Measurements from ENCODE around the gene KCNQ2. TPM values are rescaled to one million over a fixed set of nuclear protein-coding genes. Genes with fewer than 3 reads are reported as not detected.

The KCNQ2 gene
- total RNA-seq, 2 experiments from 2014 or later = not detected

DNA sequence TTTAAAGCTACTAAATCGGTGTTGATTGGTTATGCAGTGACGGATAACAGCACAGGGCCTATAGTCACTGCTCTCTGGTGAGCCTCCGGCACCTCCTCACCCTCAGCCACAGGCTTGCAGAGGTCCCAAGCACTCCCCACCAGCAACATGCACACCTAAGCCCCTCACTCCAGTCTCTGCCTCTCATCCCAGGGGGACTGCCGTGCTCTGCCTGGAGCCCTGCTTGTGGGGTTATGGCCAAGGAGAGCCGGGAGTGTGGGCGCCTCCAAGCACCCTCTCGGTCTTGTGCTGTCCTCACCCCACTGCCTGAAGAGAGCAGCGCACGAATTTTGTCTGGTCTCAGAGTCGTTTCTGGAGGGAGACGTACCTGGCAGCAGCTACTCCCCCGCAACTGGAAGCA lies 33.3 kb upstream of the KCNQ2 start:
- intact Hi-C loops (cut with micrococcal nuclease) = no loop called here
- DNase-seq (no peak), ATAC-seq (no peak)
- H3K4me3 Mint-ChIP-seq = no peak overlapping the region
- TF ChIP-seq, protein P1, sequence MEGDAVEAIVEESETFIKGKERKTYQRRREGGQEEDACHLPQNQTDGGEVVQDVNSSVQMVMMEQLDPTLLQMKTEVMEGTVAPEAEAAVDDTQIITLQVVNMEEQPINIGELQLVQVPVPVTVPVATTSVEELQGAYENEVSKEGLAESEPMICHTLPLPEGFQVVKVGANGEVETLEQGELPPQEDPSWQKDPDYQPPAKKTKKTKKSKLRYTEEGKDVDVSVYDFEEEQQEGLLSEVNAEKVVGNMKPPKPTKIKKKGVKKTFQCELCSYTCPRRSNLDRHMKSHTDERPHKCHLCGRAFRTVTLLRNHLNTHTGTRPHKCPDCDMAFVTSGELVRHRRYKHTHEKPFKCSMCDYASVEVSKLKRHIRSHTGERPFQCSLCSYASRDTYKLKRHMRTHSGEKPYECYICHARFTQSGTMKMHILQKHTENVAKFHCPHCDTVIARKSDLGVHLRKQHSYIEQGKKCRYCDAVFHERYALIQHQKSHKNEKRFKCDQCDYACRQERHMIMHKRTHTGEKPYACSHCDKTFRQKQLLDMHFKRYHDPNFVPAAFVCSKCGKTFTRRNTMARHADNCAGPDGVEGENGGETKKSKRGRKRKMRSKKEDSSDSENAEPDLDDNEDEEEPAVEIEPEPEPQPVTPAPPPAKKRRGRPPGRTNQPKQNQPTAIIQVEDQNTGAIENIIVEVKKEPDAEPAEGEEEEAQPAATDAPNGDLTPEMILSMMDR (IDR thresholded peaks at IDR 0.05) = no peak
- POLR2A ChIA-PET = no interaction called here
- peaks cover 41% of the 10 kb centered on the region for H3K27me3 Mint-ChIP-seq
- no peaks in the 10 kb centered on the region for H3K36me3 Mint-ChIP-seq (ENCODE audit: low read depth)
- peaks cover 14% of the 10 kb centered on the region for H3K9me3 Mint-ChIP-seq
- CTCF ChIA-PET = interaction anchor here (1.3 to 2.2 kb wide), 2 partner anchors 10 to 282 kb away, joined by 3 to 12 read pairs; no protein-coding TSS in a partner anchor
- no peak overlapping the region for H3K27ac Mint-ChIP-seq
- peaks cover 14% of the 10 kb centered on the region for H3K4me1 Mint-ChIP-seq (ENCODE audit: low read depth)

DNA sequence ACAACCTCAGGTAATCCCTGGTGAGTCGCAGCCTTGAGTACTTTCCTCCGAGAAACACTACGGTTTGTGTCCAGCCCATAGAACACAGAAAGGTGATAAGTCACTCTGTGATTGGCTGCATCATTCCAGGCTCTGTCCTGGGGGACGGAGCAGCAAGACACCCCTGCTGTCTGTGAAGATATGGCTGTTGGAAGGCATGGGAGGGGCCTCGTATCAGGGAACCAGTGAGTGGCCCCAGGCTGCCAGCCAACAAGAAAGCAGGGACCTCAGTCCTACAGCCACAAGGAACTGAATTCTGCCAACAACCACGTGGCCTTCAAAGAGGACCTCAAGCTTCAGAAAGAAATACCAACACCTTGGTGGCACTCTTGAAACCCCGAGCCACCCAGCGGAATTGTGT lies 32.8 kb upstream of the KCNQ2 start:
- POLR2A ChIA-PET = no interaction called here
- intact Hi-C loops (cut with micrococcal nuclease) = no loop called here
- Mint-ChIP-seq H3K9me3 (peaks cover 14% of the 10 kb centered on the region), H3K27ac (no peak overlapping the region), H3K27me3 (peaks cover 38% of the 10 kb centered on the region), H3K4me3 (no peak overlapping the region), H3K4me1 (ENCODE audit: low read depth) (peaks cover 14% of the 10 kb centered on the region), H3K36me3 (ENCODE audit: low read depth) (no peaks in the 10 kb centered on the region)
- CTCF ChIA-PET = interaction anchor here (1.3 to 2.2 kb wide), 2 partner anchors 9 to 282 kb away, joined by 3 to 12 read pairs; no protein-coding TSS in a partner anchor
- no peak for ATAC-seq
- TF ChIP-seq, protein P1 (IDR thresholded peaks at IDR 0.05) = no peak
- no peak for DNase-seq

DNA sequence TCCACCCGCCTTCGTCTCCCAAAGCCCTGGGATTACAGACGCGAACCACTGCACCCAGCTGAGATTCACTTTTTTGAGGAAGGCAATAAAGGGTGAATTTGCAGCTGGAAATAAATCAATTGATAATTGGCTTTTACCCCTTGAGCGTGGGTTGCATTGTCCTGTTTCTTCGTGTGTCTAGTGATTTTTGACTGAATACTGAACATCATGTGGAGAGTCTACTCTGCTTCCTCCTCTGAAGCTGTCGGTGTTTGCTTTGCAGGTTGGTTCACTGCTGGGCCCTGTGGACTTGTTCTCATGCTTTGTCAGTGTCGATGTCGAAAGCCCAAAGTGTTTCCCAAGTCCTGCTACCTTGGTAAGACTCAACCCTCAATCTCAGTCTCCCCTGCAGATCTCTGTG lies 32.2 kb upstream of the KCNQ2 start:
- no peak for DNase-seq
- ATAC-seq = no peak
- TF ChIP-seq, protein P1 (IDR thresholded peaks at IDR 0.05) = no peak
- Mint-ChIP-seq H3K4me3 (no peak overlapping the region), H3K27me3 (peaks cover 36% of the 10 kb centered on the region), H3K4me1 (ENCODE audit: low read depth) (peaks cover 14% of the 10 kb centered on the region), H3K36me3 (ENCODE audit: low read depth) (no peaks in the 10 kb centered on the region), H3K27ac (no peak overlapping the region), H3K9me3 (peaks cover 14% of the 10 kb centered on the region)
- POLR2A ChIA-PET = interaction anchor here (1.7 kb wide), 1 partner anchor 16 kb away, joined by 4 read pairs; the partner anchor contains the start of gene PPDPF
- CTCF ChIA-PET = interaction anchor here (2.2 kb wide), 1 partner anchor 9 kb away, joined by 12 read pairs; no protein-coding TSS in a partner anchor
- intact Hi-C loops (cut with micrococcal nuclease) = no loop called here

DNA sequence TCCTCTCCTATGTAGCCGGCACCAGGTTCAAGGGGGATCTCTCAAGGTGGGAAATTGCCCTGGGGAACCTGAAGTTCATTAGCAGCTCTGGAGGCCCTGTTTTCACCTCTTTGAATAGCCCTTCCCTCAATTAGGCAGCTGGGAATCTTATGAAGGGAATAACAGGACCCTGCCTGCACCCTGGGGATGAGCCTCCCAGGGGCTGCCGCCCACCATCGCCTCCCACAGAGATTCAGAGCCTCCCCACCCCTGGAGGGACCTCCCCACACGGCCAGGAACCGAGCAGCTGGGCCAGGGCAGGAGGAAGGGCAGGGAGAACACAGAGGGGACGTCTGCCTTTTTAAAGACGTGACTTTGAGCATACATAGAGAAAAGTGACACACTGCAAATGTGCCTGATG lies 31.1 kb upstream of the KCNQ2 start:
- ATAC-seq (no peak), DNase-seq (no peak)
- intact Hi-C loops (cut with micrococcal nuclease) = no loop called here
- H3K27ac Mint-ChIP-seq = no peak overlapping the region
- H3K36me3 Mint-ChIP-seq (ENCODE audit: low read depth) = no peaks in the 10 kb centered on the region
- peaks cover 14% of the 10 kb centered on the region for H3K4me1 Mint-ChIP-seq (ENCODE audit: low read depth)
- H3K27me3 Mint-ChIP-seq = peaks cover 30% of the 10 kb centered on the region
- no peak overlapping the region for H3K4me3 Mint-ChIP-seq
- H3K9me3 Mint-ChIP-seq = peaks cover 14% of the 10 kb centered on the region
- POLR2A ChIA-PET = interaction anchor here (1.7 kb wide), 1 partner anchor 18 kb away, joined by 4 read pairs; the partner anchor contains the start of gene PPDPF
- TF ChIP-seq, protein P1 (IDR thresholded peaks at IDR 0.05) = no peak
- CTCF ChIA-PET = no interaction called here

DNA sequence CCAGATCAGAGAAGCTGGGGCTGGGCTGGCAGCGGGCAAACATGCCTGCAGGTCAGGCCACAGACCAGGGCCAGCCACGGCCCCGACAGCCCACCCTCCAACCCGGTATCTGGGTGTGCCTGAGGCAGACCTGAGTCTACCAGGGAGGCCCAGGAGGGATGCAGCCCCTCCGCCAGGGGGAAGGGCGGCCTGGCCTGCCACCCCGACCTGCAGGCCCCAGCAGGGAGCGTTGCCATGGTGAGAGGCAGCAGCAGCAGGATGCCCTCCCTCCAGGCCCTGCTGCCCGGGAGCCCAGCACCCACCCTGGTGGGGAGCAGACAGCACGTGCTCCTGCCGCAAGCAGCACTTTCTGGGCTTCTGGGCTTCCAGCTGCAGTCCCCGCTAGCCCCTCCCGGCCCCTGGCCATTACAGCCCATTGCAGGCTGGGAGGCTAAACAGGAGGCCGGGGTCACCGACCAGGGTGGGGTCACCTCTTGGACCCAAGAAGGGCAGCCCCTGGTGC lies 30.3 kb upstream of the KCNQ2 start:
- ATAC-seq = no peak
- POLR2A ChIA-PET = no interaction called here
- CTCF ChIA-PET = no interaction called here
- Mint-ChIP-seq H3K9me3 (peaks cover 14% of the 10 kb centered on the region), H3K4me3 (no peak overlapping the region), H3K4me1 (ENCODE audit: low read depth) (peaks cover 8% of the 10 kb centered on the region), H3K36me3 (ENCODE audit: low read depth) (no peaks in the 10 kb centered on the region), H3K27me3 (peaks cover 22% of the 10 kb centered on the region), H3K27ac (no peak overlapping the region)
- DNase-seq = no peak
- intact Hi-C loops (cut with micrococcal nuclease) = no loop called here
- TF ChIP-seq, protein P1 (IDR thresholded peaks at IDR 0.05) = no peak

Measured in activated CD8-positive, alpha-beta T cell treated with anti-CD3 and anti-CD28 coated beads for 36 hours (primary cell).